NT2/D1 (cell line): ENCODE data around the gene IFNAR1.
"Not testable (repeated sequence)": the region's sequence is repeated elsewhere in the genome, so short reads cannot be mapped to it uniquely, and the experiment has no call there.

Source experiments
- DNase-seq: peaks from one replicate; pipeline ENCODE4 v3.0.0-alpha.2; 2011; ENCODE audit warnings: low read depth, low spot score
- H3K27me3 ChIP-seq: 2 replicates; pipeline ENCODE4 v1.6.0; 2011; ENCODE audit warnings: mild to moderate bottlenecking; ENCODE audit not compliant: insufficient read length, insufficient read depth
- H3K36me3 ChIP-seq: 2 replicates; pipeline ENCODE4 v1.6.1; 2011; ENCODE audit warnings: mild to moderate bottlenecking, low read length, mixed read lengths; ENCODE audit not compliant: insufficient read depth, insufficient read length
- H3K4me1 ChIP-seq: 2 replicates; pipeline ENCODE4 v1.5.1; 2011; ENCODE audit not compliant: insufficient read depth, insufficient read length
- H3K4me3 ChIP-seq: 2 replicates; pipeline ENCODE4 v1.5.1; 2011; ENCODE audit warnings: low read depth; ENCODE audit not compliant: insufficient read length
- H3K9ac ChIP-seq: 2 replicates; pipeline ENCODE4 v1.6.0; 2011; ENCODE audit warnings: low read depth; ENCODE audit not compliant: insufficient read length
- H3K9me3 ChIP-seq: 2 replicates; pipeline ENCODE4 v1.5.1; 2011; ENCODE audit warnings: mild to moderate bottlenecking, low read length; ENCODE audit not compliant: insufficient read depth
- SUZ12 ChIP-seq: IDR thresholded peaks from 2 replicates; pipeline ENCODE4 v1.6.1; 2011; ENCODE audit not compliant: insufficient read length, insufficient read depth; ENCODE audit errors: extremely low read depth
- YY1 ChIP-seq: IDR thresholded peaks from 2 replicates; pipeline ENCODE4 v1.6.1; 2011; ENCODE audit not compliant: insufficient read length, insufficient read depth
- ZNF274 ChIP-seq: IDR thresholded peaks from 2 replicates; pipeline ENCODE4 v1.6.1; 2011; ENCODE audit warnings: mild to moderate bottlenecking, low read depth, low read length

IFNAR1 gene

GRCh38 chr21:33377221-33377920 is 52.6 kb downstream of the IFNAR1 start:
- no peak for DNase-seq
- H3K9me3 ChIP-seq, result no peaks in the 10 kb centered on the region
- no peak for TF ChIP-seq YY1
- TF ChIP-seq SUZ12, result no peak
- no peak for TF ChIP-seq ZNF274
- no peak overlapping the region for H3K9ac ChIP-seq
- no peaks in the 10 kb centered on the region for H3K36me3 ChIP-seq
- no peak overlapping the region for H3K4me3 ChIP-seq
- H3K27me3 ChIP-seq, result no peaks in the 10 kb centered on the region
- peaks cover 9% of the 10 kb centered on the region for H3K4me1 ChIP-seq

GRCh38 chr21:33378081-33378480 is 53.3 kb downstream of the IFNAR1 start:
- Histone ChIP-seq H3K36me3 (no peaks in the 10 kb centered on the region), H3K4me3 (no peak overlapping the region), H3K4me1 (peaks cover 14% of the 10 kb centered on the region), H3K27me3 (no peaks in the 10 kb centered on the region), H3K9me3 (no peaks in the 10 kb centered on the region), H3K9ac (no peak overlapping the region)
- DNase-seq, result no peak
- no peak for TF ChIP-seq YY1

GRCh38 chr21:33379934-33380333 is 55.2 kb downstream of the IFNAR1 start:
- H3K36me3 ChIP-seq, H3K9ac ChIP-seq, H3K4me3 ChIP-seq, DNase-seq, H3K9me3 ChIP-seq, H3K27me3 ChIP-seq: not testable (repeated sequence)
- H3K4me1 ChIP-seq, result peaks cover 16% of the 10 kb centered on the region

GRCh38 chr21:33380483-33380998 is 55.8 kb downstream of the IFNAR1 start:
- peak; percentile 50 for DNase-seq
- no peaks in the 10 kb centered on the region for H3K27me3 ChIP-seq
- H3K4me1 ChIP-seq, result peaks cover 16% of the 10 kb centered on the region
- no peaks in the 10 kb centered on the region for H3K9me3 ChIP-seq
- TF ChIP-seq YY1 (no peak), SUZ12 (no peak), ZNF274 (no peak)
- H3K4me3 ChIP-seq, result no peak overlapping the region
- H3K9ac ChIP-seq, result no peak overlapping the region
- no peaks in the 10 kb centered on the region for H3K36me3 ChIP-seq

GRCh38 chr21:33381381-33381780 is 56.6 kb downstream of the IFNAR1 start:
- not testable (repeated sequence) for H3K4me3 ChIP-seq, H3K36me3 ChIP-seq, H3K9me3 ChIP-seq, H3K27me3 ChIP-seq, H3K9ac ChIP-seq, DNase-seq
- H3K4me1 ChIP-seq, result peaks cover 16% of the 10 kb centered on the region

- Histone ChIP-seq H3K27me3 (no peaks in the 10 kb centered on the region), H3K4me3 (no peak overlapping the region), H3K9ac (no peak overlapping the region), H3K4me1 (peaks cover 16% of the 10 kb centered on the region), H3K36me3 (no peaks in the 10 kb centered on the region), H3K9me3 (no peaks in the 10 kb centered on the region)
- no peak for DNase-seq
- TF ChIP-seq ZNF274, result no peak
- no peak for TF ChIP-seq YY1
- no peak for TF ChIP-seq SUZ12
Observed at GRCh38 chr21:33383056-33383888, 58.5 kb downstream of the IFNAR1 start.

GRCh38 chr21:33384841-33385331 is 60.1 kb downstream of the IFNAR1 start:
- Histone ChIP-seq H3K27me3 (no peaks in the 10 kb centered on the region), H3K36me3 (no peaks in the 10 kb centered on the region), H3K9me3 (no peaks in the 10 kb centered on the region), H3K4me1 (peaks cover 16% of the 10 kb centered on the region), H3K4me3 (no peak overlapping the region), H3K9ac (no peak overlapping the region)
- no peak for DNase-seq
- TF ChIP-seq SUZ12, result no peak
- no peak for TF ChIP-seq ZNF274
- TF ChIP-seq YY1, result no peak
